DMS 273 (cell line): ENCODE measurements around the gene MRC2.

Experiments used
- DNase-seq: peaks from one replicate; lab custom pipeline; 2025; ENCODE audit not compliant: unreplicated experiment; lab: John Stamatoyannopoulos, UW

The MRC2 gene

DNA sequence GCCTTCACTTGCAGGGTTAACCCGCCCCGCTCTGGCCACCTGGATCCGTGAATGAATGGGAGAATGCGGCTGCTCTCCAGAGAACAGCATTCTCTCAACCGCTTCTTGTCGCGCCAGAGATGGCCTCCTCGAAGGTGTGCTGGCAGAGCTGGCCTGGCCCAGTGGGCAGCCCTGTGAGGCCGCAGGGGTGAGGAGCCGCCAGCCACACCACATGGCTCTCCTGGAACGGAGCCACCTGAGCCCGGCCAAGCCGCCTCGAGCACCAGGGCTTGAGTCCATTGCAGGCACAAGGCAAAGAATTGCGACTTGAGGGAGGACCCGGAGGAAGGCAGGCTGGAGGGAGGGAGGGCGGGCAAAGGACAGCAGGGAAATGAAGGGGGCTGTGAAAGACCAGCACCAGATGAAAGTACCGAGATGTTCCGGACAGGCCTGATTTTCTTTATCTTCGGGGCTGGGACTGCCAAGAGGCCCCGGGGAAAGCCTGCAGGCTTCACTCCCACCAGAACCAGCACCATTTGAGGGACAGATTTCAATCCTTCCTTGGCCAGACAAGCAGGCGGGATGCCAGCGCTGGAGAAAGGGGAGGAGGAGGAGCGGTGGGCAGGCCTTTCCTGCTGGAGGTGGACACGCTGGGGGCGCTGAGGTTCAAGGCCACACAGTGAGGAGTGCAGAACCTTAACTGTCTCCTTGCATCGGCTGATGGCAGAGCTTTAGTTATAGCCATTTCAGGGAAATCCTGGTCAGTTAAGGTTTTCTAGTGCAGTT, 69.4 kb downstream of the MRC2 start:
- no peak for DNase-seq

DNA sequence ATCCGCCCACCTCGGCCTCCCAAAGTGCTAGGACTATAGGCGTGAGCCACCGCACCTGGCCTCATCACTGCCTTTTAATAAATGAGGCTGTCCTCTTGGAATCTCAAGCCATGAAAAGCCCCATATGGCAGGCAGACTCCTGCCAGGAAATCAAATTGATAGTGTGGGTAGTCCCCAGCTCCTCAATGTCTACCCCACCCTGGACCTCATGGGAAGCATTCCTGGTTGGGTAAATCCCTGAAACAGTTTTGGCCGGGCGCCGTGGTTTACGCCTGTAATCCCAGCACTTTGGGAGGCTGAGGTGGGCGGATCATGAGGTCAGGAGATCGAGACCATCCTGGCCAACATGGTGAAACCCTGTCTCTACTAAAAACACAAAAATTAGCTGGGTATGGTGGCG, 71.0 kb downstream of the MRC2 start:
- peak; percentile 92 for DNase-seq

- DNase-seq = no peak
Observed at GRCh38 chr17:62700964-62701705, 73.7 kb downstream of the MRC2 start.

DNA sequence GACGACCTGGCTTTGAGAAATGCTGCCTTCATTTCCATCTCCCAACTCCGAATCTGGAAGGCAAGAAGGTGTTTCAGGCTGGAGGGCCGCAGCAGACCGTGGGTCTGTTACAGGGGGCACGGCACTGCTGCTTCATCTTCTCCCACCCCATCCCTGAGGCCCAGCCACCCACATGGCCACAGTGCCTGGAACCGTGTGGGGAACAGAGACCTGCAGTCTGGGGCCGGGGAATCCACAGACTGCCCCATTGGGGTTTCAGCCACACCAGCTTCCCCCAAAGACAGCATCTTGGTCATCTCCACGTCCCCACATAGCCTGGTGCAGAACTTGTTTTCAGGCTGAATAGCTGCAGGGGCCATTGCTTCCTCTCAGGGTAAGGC, 74.2 kb downstream of the MRC2 start:
- DNase-seq = no peak

DNA sequence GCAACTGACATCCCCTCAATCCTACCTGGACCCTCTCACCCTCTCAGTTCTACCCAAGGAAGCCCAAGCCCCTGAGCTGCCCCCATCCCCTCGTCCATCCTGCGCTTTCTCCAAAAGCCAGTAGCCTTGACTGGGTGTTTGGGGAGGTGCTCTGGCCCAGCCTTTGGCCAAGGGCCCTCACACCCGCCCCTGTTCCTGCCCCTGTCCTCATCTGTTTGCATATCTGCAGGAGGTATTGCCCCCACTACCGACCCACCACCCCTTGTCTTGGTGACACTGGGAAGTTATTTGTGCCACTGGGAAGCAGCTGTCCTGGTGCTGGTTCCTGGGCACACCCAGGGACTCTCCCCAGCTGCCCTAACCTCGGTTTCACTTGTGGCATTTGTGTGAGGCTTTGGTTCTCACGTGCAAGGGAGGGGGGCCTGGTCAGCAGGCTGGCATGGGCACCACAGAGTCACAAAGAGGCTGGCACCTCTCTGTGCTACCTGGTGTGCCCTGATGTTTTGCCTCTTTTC, 75.3 kb downstream of the MRC2 start:
- DNase-seq = no peak

GRCh38 chr17:62703261-62703775, 75.8 kb downstream of the MRC2 start:
- DNase-seq = peak; percentile 67

DNA sequence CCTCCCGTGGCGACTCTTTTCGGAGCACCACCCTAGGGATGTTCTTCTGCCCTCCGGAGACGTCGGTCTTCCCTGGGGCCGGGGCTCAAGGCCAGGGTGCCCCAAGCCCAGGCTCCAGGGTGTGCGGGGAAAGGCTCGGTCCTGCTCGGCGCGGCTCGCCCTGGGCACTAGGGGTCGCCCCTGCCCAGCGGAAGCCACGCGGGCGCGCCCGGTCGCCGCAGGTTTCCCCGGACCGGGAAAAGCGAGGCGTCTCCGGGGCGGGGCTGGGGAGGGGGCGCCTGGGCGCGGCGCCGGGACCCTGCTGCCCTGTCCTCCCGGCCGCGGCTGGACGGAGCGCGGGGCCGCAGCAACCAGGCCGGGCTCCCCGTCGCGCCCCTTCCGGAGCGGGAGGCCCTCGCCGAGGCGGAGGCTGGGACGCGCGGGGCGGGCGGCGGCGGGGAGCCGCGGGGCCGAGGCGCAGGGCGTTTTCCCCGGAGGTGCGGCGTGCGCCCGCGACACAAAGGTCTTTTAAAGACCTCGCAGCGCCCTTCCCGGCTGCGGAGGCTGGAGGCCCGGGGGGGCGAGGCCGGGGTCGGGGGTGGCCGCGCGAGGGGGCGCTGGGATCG, 76.4 kb downstream of the MRC2 start:
- peak; percentile 88 for DNase-seq

DNA sequence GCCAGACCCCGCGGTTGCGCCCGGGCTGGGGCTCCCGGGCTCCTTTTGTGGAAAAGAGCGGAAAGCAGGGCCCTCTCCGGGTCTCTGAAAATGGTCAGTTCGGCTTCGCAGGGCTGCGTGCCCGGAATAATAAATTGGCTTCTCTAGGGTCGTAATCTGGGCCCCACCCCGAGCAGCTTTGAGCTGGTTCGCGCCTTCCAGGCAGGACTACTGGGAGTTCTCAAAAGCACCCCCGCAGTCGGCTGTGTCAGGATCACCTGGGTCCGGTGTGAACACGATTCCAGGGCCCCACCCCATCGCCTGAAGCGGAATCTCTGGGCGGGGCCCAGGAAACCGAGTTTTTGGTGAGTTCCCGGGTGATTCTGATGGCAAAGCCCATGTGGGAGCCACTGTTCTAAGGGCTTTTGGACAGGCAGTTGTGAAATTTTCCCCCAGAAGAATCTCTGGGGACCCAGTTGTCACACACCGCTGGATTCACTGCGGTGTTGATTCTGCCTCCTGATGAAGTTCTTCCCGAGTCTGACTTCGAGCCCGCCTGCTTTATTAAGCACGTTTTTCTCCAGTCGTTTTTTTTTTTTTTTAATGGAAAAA, 77.0 kb downstream of the MRC2 start:
- DNase-seq = peak; percentile 54

- DNase-seq = no peak
Observed at GRCh38 chr17:62705156-62705777, 77.8 kb downstream of the MRC2 start.

- peak; percentile 28 for DNase-seq
Observed at GRCh38 chr17:62705778-62706597, 78.5 kb downstream of the MRC2 start.

DNA sequence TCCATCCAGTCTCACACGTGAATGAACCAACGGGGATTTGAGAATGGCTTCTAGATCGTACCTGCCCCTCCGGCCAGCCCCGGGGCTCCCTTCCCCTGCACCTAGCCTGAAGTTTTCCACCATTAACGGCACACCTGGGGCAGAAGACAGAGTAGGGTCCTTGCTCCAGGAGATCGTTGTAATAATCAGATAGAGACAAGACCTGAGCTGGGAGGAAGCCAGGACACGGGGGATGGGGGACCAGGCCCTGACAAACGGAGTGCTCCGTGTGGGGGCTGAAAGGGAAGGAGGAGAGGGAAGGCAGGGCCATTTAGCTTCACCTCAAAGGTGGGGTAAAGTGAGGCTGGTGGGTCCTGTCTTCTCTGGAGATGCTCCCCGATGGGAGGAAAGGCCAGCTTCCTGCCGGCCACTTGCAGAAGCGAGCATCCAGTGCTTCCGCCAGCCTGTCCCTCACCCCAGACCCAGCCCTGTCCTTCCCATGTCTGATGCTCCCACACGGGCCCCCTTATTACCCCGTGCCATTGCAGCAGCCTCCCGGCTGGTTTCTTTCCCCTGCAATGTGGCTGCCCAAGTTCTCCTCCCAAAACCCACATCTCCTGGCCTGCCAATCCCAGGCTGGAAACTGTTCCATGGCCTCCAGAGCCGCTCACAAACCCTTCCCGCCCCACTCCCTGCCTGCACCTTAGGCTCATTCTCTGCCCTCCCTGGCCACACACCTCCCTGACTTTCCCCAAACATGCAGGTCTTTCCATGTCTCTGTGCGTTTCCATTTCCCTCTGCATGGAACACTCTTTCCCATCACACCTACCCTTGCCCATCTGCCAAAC, 79.3 kb downstream of the MRC2 start:
- DNase-seq = no peak

DNA sequence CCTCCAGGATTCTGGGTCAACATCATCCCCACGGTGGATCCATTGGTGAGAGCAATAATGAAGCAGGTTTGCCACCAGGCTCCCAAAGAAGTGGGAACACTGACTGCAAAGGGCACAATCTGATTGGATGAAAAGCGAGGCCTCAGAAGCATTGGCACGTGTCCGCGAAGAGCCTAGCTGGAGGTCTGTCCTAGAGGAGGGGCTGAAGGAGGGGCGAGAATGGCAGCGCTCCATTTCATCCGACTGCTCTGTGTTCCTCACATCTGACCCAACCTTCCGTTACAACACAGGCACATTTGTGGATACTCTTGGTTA, 79.9 kb downstream of the MRC2 start:
- DNase-seq = no peak

DNA sequence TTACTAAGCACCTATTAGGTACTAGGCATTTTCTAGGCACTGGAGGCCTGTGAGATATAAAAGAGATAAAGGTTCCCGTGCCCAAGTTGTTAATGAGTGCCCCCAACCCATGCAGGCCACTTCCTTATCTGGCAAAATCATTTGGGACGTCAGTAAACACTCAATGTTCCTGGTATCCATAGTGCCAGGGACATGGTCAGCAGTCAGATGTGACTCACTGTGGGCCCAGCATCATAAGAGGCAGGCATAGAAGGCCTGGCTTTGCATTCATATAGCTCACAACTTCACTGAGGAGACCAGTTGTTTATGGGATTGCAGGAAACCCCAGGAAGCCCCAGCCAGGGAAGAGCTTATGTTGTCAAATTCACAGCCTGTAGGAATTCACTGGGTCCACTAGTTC, 81.1 kb downstream of the MRC2 start:
- no peak for DNase-seq

DNA sequence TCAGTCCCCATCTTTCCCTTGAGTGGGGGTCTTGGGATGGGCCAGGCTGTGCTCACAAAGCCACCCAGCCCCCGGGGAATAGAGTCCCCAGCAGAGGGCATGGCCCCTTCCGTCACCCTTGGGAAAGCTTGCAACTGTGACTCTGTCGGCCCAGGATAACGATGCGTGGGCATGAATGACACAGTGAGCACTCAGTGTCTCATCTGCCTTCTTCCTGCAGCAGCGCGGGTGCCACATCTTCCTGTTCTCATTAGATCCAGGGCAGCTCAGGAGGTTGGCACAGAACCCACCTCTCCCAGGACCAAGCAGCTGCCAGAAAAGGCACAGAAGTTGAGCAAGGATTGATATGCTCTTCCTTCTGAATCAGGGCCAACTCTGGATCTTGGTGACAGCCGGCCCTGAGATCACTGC, 84.7 kb downstream of the MRC2 start:
- peak; percentile 59 for DNase-seq

GRCh38 chr17:62713086-62713881, 85.8 kb downstream of the MRC2 start:
- no peak for DNase-seq

GRCh38 chr17:62714016-62714777, 86.7 kb downstream of the MRC2 start:
- DNase-seq = no peak

DNA sequence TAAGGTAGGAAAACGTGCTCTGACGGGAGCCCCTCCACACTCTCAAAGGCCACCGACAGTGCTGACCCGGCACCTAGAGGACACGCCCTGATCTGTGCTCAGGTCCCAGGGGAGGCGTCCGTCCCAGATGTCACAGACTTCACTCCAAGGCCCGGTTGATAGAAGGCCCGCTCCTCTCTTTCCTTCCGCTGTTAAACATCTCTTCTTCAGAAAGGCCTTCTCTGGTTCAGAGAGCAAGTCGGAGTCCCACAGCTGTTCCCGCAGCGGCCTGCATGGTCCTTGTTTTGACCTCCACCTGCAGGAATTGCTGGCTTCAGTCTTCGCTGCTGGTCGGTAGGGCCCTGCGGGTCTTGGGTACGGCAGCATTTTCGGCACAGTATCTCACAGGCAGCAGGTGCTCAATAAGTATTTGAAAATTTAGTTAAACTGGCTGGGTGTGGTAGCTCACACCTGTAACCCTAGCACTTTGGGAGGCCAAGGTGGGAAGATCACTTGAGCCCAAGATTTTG, 88.5 kb downstream of the MRC2 start:
- DNase-seq = no peak
